MCF 10A (cell line): ENCODE data around the gene GOLGA6A. TPM values are rescaled to one million over a fixed set of nuclear protein-coding genes. Genes with fewer than 3 reads are reported as not detected.

ENCODE experiments used
- BruUV-seq: library from RNA; stranded (reverse); fragments of 400-500 nt; replicated peaks from 2 replicates; lab custom pipeline; 2021; lab: Mats Ljungman, UMichigan
- CTCF ChIA-PET: fragments of 300-600 bp; sonication (Branson Sonifier 250); formaldehyde crosslinking; extraction: SDS; loops from one replicate; lab custom pipeline; 2021; ENCODE audit warnings: antibody characterized with exemption, inconsistent platforms; lab: Yijun Ruan, JAX
- POLR2A ChIA-PET: fragments of 300-600, 350-650 bp; sonication (Branson Sonifier 250); formaldehyde crosslinking; extraction: SDS; loops from one replicate; lab custom pipeline; 2020; ENCODE audit warnings: antibody characterized with exemption, inconsistent platforms; lab: Yijun Ruan, JAX
- DNase-seq: peaks from one replicate; pipeline ENCODE4 v3.0.0-alpha.2; 2018; ENCODE audit not compliant: unreplicated experiment
- H3K27ac Mint-ChIP-seq: one replicate; pipeline ENCODE4 v1.8.0; 2022; ENCODE audit warnings: mild to moderate bottlenecking, low read depth, mixed read lengths; ENCODE audit not compliant: unreplicated experiment
- H3K27me3 Mint-ChIP-seq: one replicate; pipeline ENCODE4 v1.8.0; 2022; ENCODE audit warnings: mixed read lengths; ENCODE audit not compliant: insufficient read depth, unreplicated experiment
- H3K36me3 Mint-ChIP-seq: one replicate; pipeline ENCODE4 v1.8.0; 2022; ENCODE audit warnings: mild to moderate bottlenecking, moderate library complexity, mixed read lengths; ENCODE audit not compliant: insufficient read depth, unreplicated experiment
- H3K4me1 Mint-ChIP-seq: one replicate; pipeline ENCODE4 v1.8.0; 2022; ENCODE audit warnings: mixed read lengths; ENCODE audit not compliant: insufficient read depth, unreplicated experiment
- H3K4me3 Mint-ChIP-seq: one replicate; pipeline ENCODE4 v1.8.0; 2022; ENCODE audit warnings: mild to moderate bottlenecking, moderate library complexity, mixed read lengths; ENCODE audit not compliant: unreplicated experiment
- H3K9me3 Mint-ChIP-seq: one replicate; pipeline ENCODE4 v1.8.0; 2022; ENCODE audit warnings: mixed read lengths; ENCODE audit not compliant: unreplicated experiment
- CTCF ChIP-seq: fragments of 200-600 bp; IDR thresholded peaks from one replicate; pipeline ENCODE4 v1.8.0; 2022; ENCODE audit warnings: antibody characterized with exemption, mild to moderate bottlenecking; ENCODE audit not compliant: unreplicated experiment
- intact Hi-C: fragments of 100-400 bp; cut with micrococcal nuclease; formaldehyde crosslinking; loops from 2 replicates; pipeline ENCODE4 v1.14.1; 2022
- total RNA-seq: library from RNA; stranded (reverse); gene quantifications from 2 replicates; pipeline ENCODE4 v1.2.3, GENCODE V29; 2022

GOLGA6A gene
- total RNA-seq, 1 experiment from 2014 or later, result not detected

GRCh38 chr15:74123658-74124057 lies 41.3 kb upstream of the GOLGA6A start:
- POLR2A ChIA-PET, result no interaction called here
- intact Hi-C loops, result no loop called here
- no peaks in the 10 kb centered on the region for H3K4me1 Mint-ChIP-seq
- no peak overlapping the region for H3K27ac Mint-ChIP-seq
- no peak for TF ChIP-seq CTCF
- no peaks in the 10 kb centered on the region for H3K9me3 Mint-ChIP-seq
- peaks cover 77% of the 10 kb centered on the region for H3K27me3 Mint-ChIP-seq
- no peak overlapping the region for H3K4me3 Mint-ChIP-seq
- no peak for DNase-seq
- CTCF ChIA-PET, result interaction anchor here (0.9 to 3.1 kb wide), 3 partner anchors 184 to 199 kb away, joined by 3 to 8 read pairs (median 8); no protein-coding TSS in a partner anchor
- BruUV-seq, result no TSS peak
- no peaks in the 10 kb centered on the region for H3K36me3 Mint-ChIP-seq

GRCh38 chr15:74123131-74123429 lies 40.7 kb upstream of the GOLGA6A start:
- ChIA-PET CTCF (interaction anchor here (0.9 to 3.1 kb wide), 3 partner anchors 184 to 199 kb away, joined by 3 to 8 read pairs (median 8); no protein-coding TSS in a partner anchor), POLR2A (no interaction called here)
- no peak for DNase-seq
- intact Hi-C loops, result no loop called here
- no peaks in the 10 kb centered on the region for H3K36me3 Mint-ChIP-seq
- no TSS peak for BruUV-seq
- H3K27ac Mint-ChIP-seq, result no peak overlapping the region
- peaks cover 71% of the 10 kb centered on the region for H3K27me3 Mint-ChIP-seq
- no peak overlapping the region for H3K4me3 Mint-ChIP-seq
- TF ChIP-seq CTCF, result no peak
- H3K4me1 Mint-ChIP-seq, result no peaks in the 10 kb centered on the region
- no peaks in the 10 kb centered on the region for H3K9me3 Mint-ChIP-seq

- intact Hi-C loops, result no loop called here
- no peak for DNase-seq
- Mint-ChIP-seq H3K36me3 (no peaks in the 10 kb centered on the region), H3K9me3 (no peaks in the 10 kb centered on the region), H3K27me3 (peaks cover 69% of the 10 kb centered on the region), H3K4me3 (no peak overlapping the region), H3K4me1 (no peaks in the 10 kb centered on the region), H3K27ac (no peak overlapping the region)
- TF ChIP-seq CTCF, result no peak
- no TSS peak for BruUV-seq
- POLR2A ChIA-PET, result interaction anchor here (0.9 kb wide), 1 partner anchor 17 kb away, joined by 3 read pairs; no protein-coding TSS in a partner anchor
- CTCF ChIA-PET, result interaction anchor here (0.6 to 3.1 kb wide), 6 partner anchors 55 to 200 kb away, joined by 3 to 9 read pairs (median 4); no protein-coding TSS in a partner anchor
Measured at GRCh38 chr15:74122403-74123130, 40.2 kb upstream of the GOLGA6A start.

- ChIA-PET CTCF (interaction anchor here (0.6 to 3.1 kb wide), 6 partner anchors 55 to 200 kb away, joined by 3 to 9 read pairs (median 4); no protein-coding TSS in a partner anchor), POLR2A (interaction anchor here (0.9 kb wide), 1 partner anchor 18 kb away, joined by 3 read pairs; no protein-coding TSS in a partner anchor)
- intact Hi-C loops, result no loop called here
- no peaks in the 10 kb centered on the region for H3K36me3 Mint-ChIP-seq
- H3K4me3 Mint-ChIP-seq, result no peak overlapping the region
- no peaks in the 10 kb centered on the region for H3K9me3 Mint-ChIP-seq
- no peak overlapping the region for H3K27ac Mint-ChIP-seq
- BruUV-seq, result no TSS peak
- no peak for TF ChIP-seq CTCF
- peaks cover 65% of the 10 kb centered on the region for H3K27me3 Mint-ChIP-seq
- no peak for DNase-seq
- no peaks in the 10 kb centered on the region for H3K4me1 Mint-ChIP-seq
Measured at GRCh38 chr15:74121858-74122257, 39.5 kb upstream of the GOLGA6A start.
